ENCODE data around the gene CD200R1L. TPM values are rescaled to one million over a fixed set of nuclear protein-coding genes. Genes with fewer than 3 reads are reported as not detected.

CD200R1L gene
- total RNA-seq, 1 experiment from 2014 or later = not detected

DNA sequence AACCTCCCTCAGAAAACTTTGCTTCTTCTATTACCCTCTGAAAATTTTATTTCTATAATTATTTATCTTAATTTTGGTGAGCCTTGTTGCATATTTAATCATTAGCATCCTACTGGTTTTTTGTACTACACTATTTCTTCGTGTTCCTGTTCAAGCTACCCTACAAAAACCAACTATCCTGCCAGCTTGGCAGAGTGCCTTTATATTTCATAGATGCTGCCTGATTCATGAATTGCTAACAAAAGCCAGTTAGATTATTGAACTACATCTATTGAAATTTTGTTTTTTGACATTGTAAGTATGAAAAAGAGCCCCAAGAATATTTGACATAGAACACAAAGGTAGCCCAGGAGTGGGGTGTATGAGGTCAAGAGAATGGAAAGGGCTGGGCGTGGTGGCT lies 78.9 kb downstream of the CD200R1L start:
- Histone ChIP-seq H3K27ac (ENCODE audit: low read length) (no peak overlapping the region), H3K4me3 (ENCODE audit: low read depth in 2 of 2, low read length in 2 of 2) (no peak overlapping the region), H3K9me3 (ENCODE audit: control insufficient read depth, insufficient read depth, low read depth, low read length) (no peaks in the 10 kb centered on the region), H3K4me1 (ENCODE audit: control insufficient read depth, insufficient read depth, low read length) (no peaks in the 10 kb centered on the region), H3K27me3 (ENCODE audit: control insufficient read depth, insufficient read depth, low read length) (no peaks in the 10 kb centered on the region), H3K36me3 (ENCODE audit: control insufficient read depth, insufficient read depth, low read length) (no peaks in the 10 kb centered on the region)
- in situ Hi-C loops (cut with HindIII; ENCODE audit: low pct_unique_long_range_greater_than_20kb, low sequenced_read_pairs) = no loop called here
- ChIA-PET POLR2A (no interaction called here), CTCF (no interaction called here)
- TF ChIP-seq, protein P1, sequence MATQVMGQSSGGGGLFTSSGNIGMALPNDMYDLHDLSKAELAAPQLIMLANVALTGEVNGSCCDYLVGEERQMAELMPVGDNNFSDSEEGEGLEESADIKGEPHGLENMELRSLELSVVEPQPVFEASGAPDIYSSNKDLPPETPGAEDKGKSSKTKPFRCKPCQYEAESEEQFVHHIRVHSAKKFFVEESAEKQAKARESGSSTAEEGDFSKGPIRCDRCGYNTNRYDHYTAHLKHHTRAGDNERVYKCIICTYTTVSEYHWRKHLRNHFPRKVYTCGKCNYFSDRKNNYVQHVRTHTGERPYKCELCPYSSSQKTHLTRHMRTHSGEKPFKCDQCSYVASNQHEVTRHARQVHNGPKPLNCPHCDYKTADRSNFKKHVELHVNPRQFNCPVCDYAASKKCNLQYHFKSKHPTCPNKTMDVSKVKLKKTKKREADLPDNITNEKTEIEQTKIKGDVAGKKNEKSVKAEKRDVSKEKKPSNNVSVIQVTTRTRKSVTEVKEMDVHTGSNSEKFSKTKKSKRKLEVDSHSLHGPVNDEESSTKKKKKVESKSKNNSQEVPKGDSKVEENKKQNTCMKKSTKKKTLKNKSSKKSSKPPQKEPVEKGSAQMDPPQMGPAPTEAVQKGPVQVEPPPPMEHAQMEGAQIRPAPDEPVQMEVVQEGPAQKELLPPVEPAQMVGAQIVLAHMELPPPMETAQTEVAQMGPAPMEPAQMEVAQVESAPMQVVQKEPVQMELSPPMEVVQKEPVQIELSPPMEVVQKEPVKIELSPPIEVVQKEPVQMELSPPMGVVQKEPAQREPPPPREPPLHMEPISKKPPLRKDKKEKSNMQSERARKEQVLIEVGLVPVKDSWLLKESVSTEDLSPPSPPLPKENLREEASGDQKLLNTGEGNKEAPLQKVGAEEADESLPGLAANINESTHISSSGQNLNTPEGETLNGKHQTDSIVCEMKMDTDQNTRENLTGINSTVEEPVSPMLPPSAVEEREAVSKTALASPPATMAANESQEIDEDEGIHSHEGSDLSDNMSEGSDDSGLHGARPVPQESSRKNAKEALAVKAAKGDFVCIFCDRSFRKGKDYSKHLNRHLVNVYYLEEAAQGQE (IDR thresholded peaks at IDR 0.05; ENCODE audit: insufficient read depth in 1 of 2, low read depth in 2 of 2, low read length in 1 of 2) = no peak
- TF ChIP-seq TCF7L2 (IDR thresholded peaks at IDR 0.05; ENCODE audit: low read depth, low read length) = no peak
- no peak for TF ChIP-seq POLR2AphosphoS5 (IDR thresholded peaks at IDR 0.05; ENCODE audit: low read depth, low read length)
- no peak for TF ChIP-seq SIN3A (IDR thresholded peaks at IDR 0.05; ENCODE audit: borderline replicate concordance, insufficient read depth, low read depth, low read length)
- DNase-seq (ENCODE audit: low read depth, low spot score) = no peak
- BruUV-seq (replicated peaks) = no TSS peak
- no peak for ATAC-seq
- intact Hi-C loops (cut with micrococcal nuclease; ENCODE audit: unreplicated experiment) = no loop called here

DNA sequence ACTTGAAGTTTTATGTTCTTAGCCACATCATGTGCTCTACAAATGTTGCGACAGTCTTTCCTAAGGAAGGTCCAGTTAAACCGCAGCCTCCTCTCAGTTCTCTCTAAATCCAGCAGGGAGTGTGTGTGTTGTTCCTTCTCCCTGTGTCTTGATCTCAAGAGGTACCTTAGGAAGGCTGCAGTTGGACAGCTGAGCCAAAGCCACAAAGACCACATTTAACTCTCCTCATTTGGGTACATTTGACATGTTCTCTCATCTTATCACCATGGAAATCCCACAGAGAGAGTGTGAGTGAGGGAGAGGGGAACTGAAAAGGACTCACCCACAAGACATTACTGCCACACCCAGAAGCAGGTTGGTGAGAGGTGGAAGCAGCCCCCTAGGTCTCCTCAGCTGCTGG lies 79.5 kb downstream of the CD200R1L start:
- no peak overlapping the region for H3K4me3 ChIP-seq (ENCODE audit: low read depth in 2 of 2, low read length in 2 of 2)
- no peak overlapping the region for H3K27ac ChIP-seq (ENCODE audit: low read length)
- H3K9me3 ChIP-seq (ENCODE audit: control insufficient read depth, insufficient read depth, low read depth, low read length) = no peaks in the 10 kb centered on the region
- TF ChIP-seq, protein P2, sequence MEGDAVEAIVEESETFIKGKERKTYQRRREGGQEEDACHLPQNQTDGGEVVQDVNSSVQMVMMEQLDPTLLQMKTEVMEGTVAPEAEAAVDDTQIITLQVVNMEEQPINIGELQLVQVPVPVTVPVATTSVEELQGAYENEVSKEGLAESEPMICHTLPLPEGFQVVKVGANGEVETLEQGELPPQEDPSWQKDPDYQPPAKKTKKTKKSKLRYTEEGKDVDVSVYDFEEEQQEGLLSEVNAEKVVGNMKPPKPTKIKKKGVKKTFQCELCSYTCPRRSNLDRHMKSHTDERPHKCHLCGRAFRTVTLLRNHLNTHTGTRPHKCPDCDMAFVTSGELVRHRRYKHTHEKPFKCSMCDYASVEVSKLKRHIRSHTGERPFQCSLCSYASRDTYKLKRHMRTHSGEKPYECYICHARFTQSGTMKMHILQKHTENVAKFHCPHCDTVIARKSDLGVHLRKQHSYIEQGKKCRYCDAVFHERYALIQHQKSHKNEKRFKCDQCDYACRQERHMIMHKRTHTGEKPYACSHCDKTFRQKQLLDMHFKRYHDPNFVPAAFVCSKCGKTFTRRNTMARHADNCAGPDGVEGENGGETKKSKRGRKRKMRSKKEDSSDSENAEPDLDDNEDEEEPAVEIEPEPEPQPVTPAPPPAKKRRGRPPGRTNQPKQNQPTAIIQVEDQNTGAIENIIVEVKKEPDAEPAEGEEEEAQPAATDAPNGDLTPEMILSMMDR (IDR thresholded peaks at IDR 0.05) = no peak
- no peak for TF ChIP-seq TCF7L2 (IDR thresholded peaks at IDR 0.05; ENCODE audit: low read depth, low read length)
- TF ChIP-seq, protein P1 (IDR thresholded peaks at IDR 0.05; ENCODE audit: insufficient read depth in 1 of 2, low read depth in 2 of 2, low read length in 1 of 2) = no peak
- no peak for TF ChIP-seq SIN3A (IDR thresholded peaks at IDR 0.05; ENCODE audit: borderline replicate concordance, insufficient read depth, low read depth, low read length)
- no peak for TF ChIP-seq POLR2AphosphoS5 (IDR thresholded peaks at IDR 0.05; ENCODE audit: low read depth, low read length)
- no peaks in the 10 kb centered on the region for H3K4me1 ChIP-seq (ENCODE audit: control insufficient read depth, insufficient read depth, low read length)
- ChIA-PET POLR2A (no interaction called here), CTCF (no interaction called here)
- no TSS peak for BruUV-seq (replicated peaks)
- intact Hi-C loops (cut with micrococcal nuclease; ENCODE audit: unreplicated experiment) = no loop called here
- H3K27me3 ChIP-seq (ENCODE audit: control insufficient read depth, insufficient read depth, low read length) = no peaks in the 10 kb centered on the region
- no peaks in the 10 kb centered on the region for H3K36me3 ChIP-seq (ENCODE audit: control insufficient read depth, insufficient read depth, low read length)
- no peak for ATAC-seq
- DNase-seq (ENCODE audit: low read depth, low spot score) = no peak
- in situ Hi-C loops (cut with HindIII; ENCODE audit: low pct_unique_long_range_greater_than_20kb, low sequenced_read_pairs) = no loop called here

Other genes starting within 250 kb of the CD200R1L start
- 0.64 TPM for gene CCDC80, start 205.7 kb downstream of the CD200R1L start, total RNA-seq (2021; ENCODE audit: unreplicated experiment)
- gene CD200R1, start 128.2 kb upstream of the CD200R1L start, total RNA-seq (2021; ENCODE audit: unreplicated experiment) = 0.05 TPM
- 16.3 TPM for gene GTPBP8, start 144.1 kb upstream of the CD200R1L start, total RNA-seq (2021; ENCODE audit: unreplicated experiment)

Measured in Panc1 (cell line).